ENCODE results near the gene CNTRL.
"Not testable (repeated sequence)": the region's sequence is repeated elsewhere in the genome, so short reads cannot be mapped to it uniquely, and the experiment has no call there.

Gene CNTRL

GRCh38 chr9:121074370-121075250 lies at the start of gene CNTRL:
CNTRL (plus strand) TSS chr9:121074955; CDS start chr9:121088327, 13,372 bp downstream.
- in situ Hi-C loops (cut with HindIII; ENCODE audit: low sequenced_read_pairs): no loop called here

GRCh38 chr9:121026260-121026691 lies 48.5 kb upstream of the CNTRL start:
- in situ Hi-C loops (cut with HindIII; ENCODE audit: low sequenced_read_pairs): no loop called here

GRCh38 chr9:121026768-121027167 lies 48.0 kb upstream of the CNTRL start:
- in situ Hi-C loops (cut with HindIII; ENCODE audit: low sequenced_read_pairs): no loop called here

- in situ Hi-C loops (cut with HindIII; ENCODE audit: low sequenced_read_pairs): not testable (repeated sequence)
Measured at GRCh38 chr9:121028285-121028684, 46.5 kb upstream of the CNTRL start.

- in situ Hi-C loops (cut with HindIII; ENCODE audit: low sequenced_read_pairs): no loop called here
Measured at GRCh38 chr9:121029469-121029868, 45.3 kb upstream of the CNTRL start.

GRCh38 chr9:121034529-121034928 lies 40.2 kb upstream of the CNTRL start:
- in situ Hi-C loops (cut with HindIII; ENCODE audit: low sequenced_read_pairs): no loop called here

GRCh38 chr9:121035717-121036116 lies 39.0 kb upstream of the CNTRL start:
- in situ Hi-C loops (cut with HindIII; ENCODE audit: low sequenced_read_pairs): not testable (repeated sequence)

GRCh38 chr9:121038362-121038761 lies 36.4 kb upstream of the CNTRL start:
- in situ Hi-C loops (cut with HindIII; ENCODE audit: low sequenced_read_pairs): no loop called here

- in situ Hi-C loops (cut with HindIII; ENCODE audit: low sequenced_read_pairs): no loop called here
Measured at GRCh38 chr9:121038804-121039203, 36.0 kb upstream of the CNTRL start.

GRCh38 chr9:121048175-121048574 lies 26.6 kb upstream of the CNTRL start:
- in situ Hi-C loops (cut with HindIII; ENCODE audit: low sequenced_read_pairs): no loop called here

- in situ Hi-C loops (cut with HindIII; ENCODE audit: low sequenced_read_pairs): no loop called here
Measured at GRCh38 chr9:121048618-121049017, 26.1 kb upstream of the CNTRL start.

- in situ Hi-C loops (cut with HindIII; ENCODE audit: low sequenced_read_pairs): no loop called here
Measured at GRCh38 chr9:121050128-121050988, 24.4 kb upstream of the CNTRL start, which contains the start of gene C5. C5 (minus strand) TSS chr9:121050275; CDS start chr9:121050246, 29 bp downstream.

GRCh38 chr9:121053544-121053943 lies 21.2 kb upstream of the CNTRL start:
- in situ Hi-C loops (cut with HindIII; ENCODE audit: low sequenced_read_pairs): no loop called here

- in situ Hi-C loops (cut with HindIII; ENCODE audit: low sequenced_read_pairs): no loop called here
Measured at GRCh38 chr9:121055642-121056143, 19.1 kb upstream of the CNTRL start.

- in situ Hi-C loops (cut with HindIII; ENCODE audit: low sequenced_read_pairs): no loop called here
Measured at GRCh38 chr9:121057821-121058220, 16.9 kb upstream of the CNTRL start.

GRCh38 chr9:121059513-121059912 lies 15.2 kb upstream of the CNTRL start:
- in situ Hi-C loops (cut with HindIII; ENCODE audit: low sequenced_read_pairs): no loop called here

GRCh38 chr9:121059998-121060636 lies 14.6 kb upstream of the CNTRL start:
- in situ Hi-C loops (cut with HindIII; ENCODE audit: low sequenced_read_pairs): no loop called here

GRCh38 chr9:121066850-121067249 lies 7.9 kb upstream of the CNTRL start:
- in situ Hi-C loops (cut with HindIII; ENCODE audit: low sequenced_read_pairs): no loop called here

GRCh38 chr9:121067640-121068039 lies 7.1 kb upstream of the CNTRL start:
- in situ Hi-C loops (cut with HindIII; ENCODE audit: low sequenced_read_pairs): no loop called here

- in situ Hi-C loops (cut with HindIII; ENCODE audit: low sequenced_read_pairs): no loop called here
Measured at GRCh38 chr9:121069396-121069795, 5.4 kb upstream of the CNTRL start.

GRCh38 chr9:121071370-121071755 lies 3.4 kb upstream of the CNTRL start:
- in situ Hi-C loops (cut with HindIII; ENCODE audit: low sequenced_read_pairs): no loop called here
